IPS-18a (cell line): ENCODE measurements around the gene NAV3.

Experiments used
- H3K27ac ChIP-seq: one replicate; pipeline ENCODE4 v1.5.1; 2013; ENCODE audit warnings: low read length
- H3K27me3 ChIP-seq: one replicate; pipeline ENCODE4 v1.6.1; 2013; ENCODE audit warnings: mild to moderate bottlenecking, low read length; ENCODE audit not compliant: control insufficient read depth, insufficient read depth
- H3K36me3 ChIP-seq: one replicate; pipeline ENCODE4 v1.6.1; 2013; ENCODE audit warnings: low read depth, low read length; ENCODE audit not compliant: control insufficient read depth
- H3K4me1 ChIP-seq: one replicate; pipeline ENCODE4 v1.6.1; 2013; ENCODE audit warnings: low read depth, low read length; ENCODE audit not compliant: control insufficient read depth
- H3K4me3 ChIP-seq: one replicate; pipeline ENCODE4 v1.5.1; 2013; ENCODE audit warnings: low read length
- H3K9ac ChIP-seq: one replicate; pipeline ENCODE4 v1.6.1; 2013; ENCODE audit warnings: mild to moderate bottlenecking, low read length, moderate library complexity
- H3K9me3 ChIP-seq: one replicate; pipeline ENCODE4 v1.6.1; 2013; ENCODE audit warnings: low read depth, low read length; ENCODE audit not compliant: control insufficient read depth

NAV3 gene

DNA sequence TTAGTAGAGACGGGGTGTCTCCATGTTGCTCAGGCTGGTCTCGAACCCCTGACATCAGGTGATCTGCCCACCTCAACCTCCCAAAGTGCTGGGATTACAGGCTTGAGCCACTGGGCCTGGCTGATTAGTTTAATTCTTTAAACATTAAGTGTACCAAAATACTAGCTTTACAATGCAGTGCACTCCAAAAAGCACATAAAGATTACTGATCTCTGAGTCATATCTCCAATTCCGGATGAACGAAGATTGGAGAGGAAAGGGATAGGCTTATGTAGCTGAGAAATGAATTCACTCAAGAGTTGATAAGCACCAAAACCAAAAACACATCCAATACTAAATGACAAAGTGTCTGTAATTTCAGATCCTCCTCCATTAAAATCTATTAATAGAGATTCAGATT, 15.1 kb downstream of the NAV3 start:
- no peak overlapping the region for H3K4me3 ChIP-seq
- no peaks in the 10 kb centered on the region for H3K27me3 ChIP-seq
- no peak overlapping the region for H3K9ac ChIP-seq
- no peaks in the 10 kb centered on the region for H3K9me3 ChIP-seq
- no peaks in the 10 kb centered on the region for H3K36me3 ChIP-seq
- H3K4me1 ChIP-seq = no peaks in the 10 kb centered on the region
- H3K27ac ChIP-seq = no peak overlapping the region

- H3K36me3 ChIP-seq = no peaks in the 10 kb centered on the region
- H3K9me3 ChIP-seq = no peaks in the 10 kb centered on the region
- no peaks in the 10 kb centered on the region for H3K4me1 ChIP-seq
- no peak overlapping the region for H3K4me3 ChIP-seq
- no peak overlapping the region for H3K27ac ChIP-seq
- no peak overlapping the region for H3K9ac ChIP-seq
- no peaks in the 10 kb centered on the region for H3K27me3 ChIP-seq
Observed at GRCh38 chr12:77847060-77847541, 16.4 kb downstream of the NAV3 start.

GRCh38 chr12:77847680-77848431, 17.2 kb downstream of the NAV3 start:
- Histone ChIP-seq H3K27me3 (no peaks in the 10 kb centered on the region), H3K4me1 (no peaks in the 10 kb centered on the region), H3K9me3 (no peaks in the 10 kb centered on the region), H3K36me3 (no peaks in the 10 kb centered on the region), H3K27ac (no peak overlapping the region), H3K9ac (no peak overlapping the region), H3K4me3 (no peak overlapping the region)

GRCh38 chr12:77850129-77850528, 19.4 kb downstream of the NAV3 start:
- no peaks in the 10 kb centered on the region for H3K27me3 ChIP-seq
- H3K4me3 ChIP-seq = no peak overlapping the region
- H3K9me3 ChIP-seq = no peaks in the 10 kb centered on the region
- H3K9ac ChIP-seq = no peak overlapping the region
- no peak overlapping the region for H3K27ac ChIP-seq
- H3K36me3 ChIP-seq = no peaks in the 10 kb centered on the region
- H3K4me1 ChIP-seq = no peaks in the 10 kb centered on the region

- Histone ChIP-seq H3K4me1 (no peaks in the 10 kb centered on the region), H3K9me3 (no peaks in the 10 kb centered on the region), H3K4me3 (no peak overlapping the region), H3K27ac (no peak overlapping the region), H3K36me3 (no peaks in the 10 kb centered on the region), H3K27me3 (no peaks in the 10 kb centered on the region), H3K9ac (no peak overlapping the region)
Observed at GRCh38 chr12:77850698-77851097, 20.0 kb downstream of the NAV3 start.

- H3K9ac ChIP-seq = no peak overlapping the region
- H3K27ac ChIP-seq = no peak overlapping the region
- no peaks in the 10 kb centered on the region for H3K4me1 ChIP-seq
- H3K27me3 ChIP-seq = no peaks in the 10 kb centered on the region
- no peaks in the 10 kb centered on the region for H3K36me3 ChIP-seq
- H3K4me3 ChIP-seq = no peak overlapping the region
- no peaks in the 10 kb centered on the region for H3K9me3 ChIP-seq
Observed at GRCh38 chr12:77855548-77855947, 24.9 kb downstream of the NAV3 start.

DNA sequence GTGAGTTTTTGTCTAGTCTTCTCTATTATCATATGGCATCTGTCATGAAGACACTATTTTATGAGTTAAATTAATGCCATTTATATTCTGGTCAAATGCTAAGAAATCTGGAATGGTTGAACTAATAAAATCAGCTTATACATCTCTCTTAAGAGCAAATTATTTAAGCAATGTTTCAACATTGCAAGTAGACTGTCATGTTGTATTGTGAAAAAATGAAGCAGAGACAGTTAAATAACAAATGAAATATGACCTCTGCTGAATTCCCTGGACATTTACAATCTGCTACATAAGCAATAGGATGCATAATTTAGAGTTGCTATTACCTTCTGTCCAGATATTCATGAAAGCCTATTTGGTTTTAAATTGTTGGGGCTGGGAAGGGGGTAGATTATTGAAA, 30.6 kb downstream of the NAV3 start:
- H3K4me1 ChIP-seq = peaks cover 4% of the 10 kb centered on the region

DNA sequence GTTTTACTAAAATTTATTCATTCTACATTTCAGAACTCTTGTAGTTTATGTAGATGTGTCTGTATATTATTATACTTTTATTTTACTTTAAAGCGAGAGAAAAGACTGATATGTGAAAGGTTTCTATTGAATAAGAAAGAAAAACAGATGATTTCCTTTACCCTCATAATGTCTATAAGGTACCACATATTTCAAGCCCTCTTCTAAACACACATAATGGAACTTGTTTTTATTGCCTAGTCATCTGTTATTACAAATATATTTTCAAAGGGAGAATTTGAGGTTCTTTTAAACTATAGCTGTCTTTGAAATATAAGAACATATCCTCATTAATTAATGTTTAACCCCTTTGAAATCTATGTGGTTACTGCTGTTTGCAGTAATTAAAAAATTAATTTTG, 34.5 kb downstream of the NAV3 start:
- Histone ChIP-seq H3K27me3 (no peaks in the 10 kb centered on the region), H3K27ac (no peak overlapping the region), H3K4me1 (peaks cover 4% of the 10 kb centered on the region), H3K9me3 (no peaks in the 10 kb centered on the region), H3K36me3 (no peaks in the 10 kb centered on the region), H3K9ac (no peak overlapping the region), H3K4me3 (no peak overlapping the region)

More for the DNA sequence above, 30.6 kb downstream of the NAV3 start:
- H3K36me3 ChIP-seq = no peaks in the 10 kb centered on the region
- no peak overlapping the region for H3K9ac ChIP-seq
- no peaks in the 10 kb centered on the region for H3K9me3 ChIP-seq
- no peak overlapping the region for H3K4me3 ChIP-seq
- H3K27me3 ChIP-seq = no peaks in the 10 kb centered on the region
- no peak overlapping the region for H3K27ac ChIP-seq

DNA sequence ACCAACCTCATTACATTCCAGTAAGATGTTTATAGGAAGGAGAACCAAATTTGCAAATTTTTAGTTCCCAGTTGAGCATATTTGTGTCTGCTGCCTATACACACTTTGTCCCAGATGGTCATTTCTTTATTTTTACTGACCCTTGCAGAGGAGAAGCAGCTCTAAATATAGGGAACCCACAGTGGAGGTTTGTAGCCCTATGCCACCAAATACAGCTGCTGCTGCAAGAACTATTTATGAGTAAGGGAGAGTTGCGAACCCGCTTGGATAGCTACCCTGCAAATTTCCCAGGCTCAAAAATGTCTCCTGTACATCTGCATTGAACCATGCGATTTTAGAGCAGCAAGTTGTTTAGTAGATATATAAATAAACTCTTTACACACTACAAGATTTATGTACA, 48.2 kb downstream of the NAV3 start:
- H3K36me3 ChIP-seq = no peaks in the 10 kb centered on the region
- no peaks in the 10 kb centered on the region for H3K9me3 ChIP-seq
- no peaks in the 10 kb centered on the region for H3K27me3 ChIP-seq
- H3K4me3 ChIP-seq = no peak overlapping the region
- H3K27ac ChIP-seq = no peak overlapping the region
- H3K4me1 ChIP-seq = no peaks in the 10 kb centered on the region
- H3K9ac ChIP-seq = no peak overlapping the region

GRCh38 chr12:77882709-77883108, 52.0 kb downstream of the NAV3 start:
- Histone ChIP-seq H3K9me3 (no peaks in the 10 kb centered on the region), H3K4me1 (no peaks in the 10 kb centered on the region), H3K27me3 (no peaks in the 10 kb centered on the region), H3K4me3 (no peak overlapping the region), H3K36me3 (no peaks in the 10 kb centered on the region), H3K9ac (no peak overlapping the region), H3K27ac (no peak overlapping the region)

GRCh38 chr12:77888611-77889010, 57.9 kb downstream of the NAV3 start:
- no peaks in the 10 kb centered on the region for H3K4me1 ChIP-seq
- H3K27ac ChIP-seq = no peak overlapping the region
- H3K36me3 ChIP-seq = no peaks in the 10 kb centered on the region

GRCh38 chr12:77891518-77892147, 60.9 kb downstream of the NAV3 start:
- peaks cover 8% of the 10 kb centered on the region for H3K4me1 ChIP-seq
- H3K36me3 ChIP-seq = no peaks in the 10 kb centered on the region

More at GRCh38 chr12:77888611-77889010, 57.9 kb downstream of the NAV3 start:
- Histone ChIP-seq H3K9me3 (no peaks in the 10 kb centered on the region), H3K27me3 (no peaks in the 10 kb centered on the region), H3K4me3 (no peak overlapping the region), H3K9ac (no peak overlapping the region)

More at GRCh38 chr12:77891518-77892147, 60.9 kb downstream of the NAV3 start:
- Histone ChIP-seq H3K9me3 (no peaks in the 10 kb centered on the region), H3K27me3 (no peaks in the 10 kb centered on the region), H3K27ac (no peak overlapping the region), H3K9ac (no peak overlapping the region), H3K4me3 (no peak overlapping the region)
